HG02642 (cell line): ENCODE results near the gene EPHA2.

ENCODE experiments used
- ATAC-seq: cut with Tn5 transposase; IDR thresholded peaks from one replicate; pipeline ENCODE4 v1.9.1; 2021; ENCODE audit warnings: mild to moderate bottlenecking; ENCODE audit not compliant: unreplicated experiment, poor library complexity

EPHA2 gene

GRCh38 chr1:16125088-16125470 is 30.8 kb downstream of the EPHA2 start:
- ATAC-seq: no peak

- no peak for ATAC-seq
These were observed 31.3 kb downstream of the EPHA2 start for GRCh38 chr1:16124377-16125087.

- ATAC-seq: no peak
These were observed 33.0 kb downstream of the EPHA2 start for GRCh38 chr1:16122916-16123315.

GRCh38 chr1:16122350-16122881 is 33.5 kb downstream of the EPHA2 start:
- ATAC-seq: no peak

- ATAC-seq: no peak
These were observed 34.9 kb downstream of the EPHA2 start for GRCh38 chr1:16120940-16121410.

- ATAC-seq: no peak
These were observed 35.5 kb downstream of the EPHA2 start for GRCh38 chr1:16120407-16120806.

GRCh38 chr1:16119926-16120325 is 35.9 kb downstream of the EPHA2 start:
- ATAC-seq: no peak

- ATAC-seq: no peak
These were observed 36.4 kb downstream of the EPHA2 start for GRCh38 chr1:16119504-16119903.

GRCh38 chr1:16118706-16119105 is 37.2 kb downstream of the EPHA2 start:
- ATAC-seq: no peak

- no peak for ATAC-seq
These were observed 37.9 kb downstream of the EPHA2 start for GRCh38 chr1:16117936-16118335.

- no peak for ATAC-seq
These were observed 38.5 kb downstream of the EPHA2 start for GRCh38 chr1:16117369-16117768.

GRCh38 chr1:16116625-16117024 is 39.2 kb downstream of the EPHA2 start:
- no peak for ATAC-seq

- no peak for ATAC-seq
These were observed 39.9 kb downstream of the EPHA2 start for GRCh38 chr1:16116002-16116401.

- no peak for ATAC-seq
These were observed 40.3 kb downstream of the EPHA2 start for GRCh38 chr1:16115468-16115983.

- no peak for ATAC-seq
These were observed 41.1 kb downstream of the EPHA2 start for GRCh38 chr1:16114527-16115467.

- no peak for ATAC-seq
These were observed 43.0 kb downstream of the EPHA2 start for GRCh38 chr1:16112596-16113555.

- no peak for ATAC-seq
These were observed 43.9 kb downstream of the EPHA2 start for GRCh38 chr1:16111771-16112595.

GRCh38 chr1:16110884-16111283 is 45.0 kb downstream of the EPHA2 start:
- no peak for ATAC-seq

GRCh38 chr1:16110456-16110855 is 45.4 kb downstream of the EPHA2 start:
- no peak for ATAC-seq
